Transverse colon (tissue), 4 donors: Measurements from ENCODE around the gene NPAS4. TPM values are rescaled to one million over a fixed set of nuclear protein-coding genes. Genes with fewer than 3 reads are reported as not detected.
"Not testable (repeated sequence)": the region's sequence is repeated elsewhere in the genome, so short reads cannot be mapped to it uniquely, and the experiment has no call there.

Source experiments
- DNase-seq: peaks from one replicate; pipeline ENCODE4 v3.0.0-alpha.2; 2019
- H3K27ac ChIP-seq, 4 donors: fragments of 200-600 bp; sonication (generic); 2 replicates each; pipeline ENCODE4 v1.5.1; 2016 to 2018; ENCODE audit warnings: inconsistent platforms in 4 of 4
- H3K27me3 ChIP-seq: fragments of 200-600 bp; sonication (generic); 2 replicates; pipeline ENCODE4 v1.5.1; 2017; ENCODE audit warnings: inconsistent platforms
- H3K36me3 ChIP-seq, 4 donors: fragments of 200-600 bp; sonication (generic); 2 replicates each; pipeline ENCODE4 v1.5.1; 2017 to 2019; ENCODE audit warnings: inconsistent platforms in 4 of 4
- H3K4me1 ChIP-seq, 4 donors: fragments of 200-600 bp; sonication (generic); 2 replicates each; pipeline ENCODE4 v1.5.1; 2017 to 2020; ENCODE audit warnings: inconsistent platforms in 4 of 4
- H3K4me3 ChIP-seq, 4 donors: fragments of 200-600 bp; sonication (generic); 1 replicate in 1 of 4; 2 replicates in 3 of 4; pipeline versions ENCODE4 v1.5.1 to v1.6.1; 2017 to 2019; ENCODE audit warnings: inconsistent platforms in 4 of 4
- H3K9me3 ChIP-seq, 2 donors: fragments of 200-600 bp; sonication (generic); 2 replicates each; pipeline ENCODE4 v1.5.1; 2017 to 2019; ENCODE audit warnings: inconsistent platforms in 2 of 2
- EP300 ChIP-seq: sonication (generic); formaldehyde crosslinking; IDR thresholded peaks from one replicate; pipeline ENCODE4 v1.6.1; 2017; ENCODE audit warnings: antibody characterized with exemption, low read depth
- POLR2A ChIP-seq: fragments of 450-650 bp; IDR thresholded peaks from one replicate; pipeline ENCODE4 v1.6.1; 2016; ENCODE audit warnings: antibody characterized with exemption, mild to moderate bottlenecking, moderate library complexity
- POLR2AphosphoS5 ChIP-seq, 3 donors: sonication (generic); formaldehyde crosslinking; IDR thresholded peaks; one replicate each; pipeline ENCODE4 v1.6.1; 2016; ENCODE audit warnings: antibody characterized with exemption in 3 of 3
- WGBS, 2 donors: methylation state at CpG; one replicate each; pipeline ENCODE4 v1.1.5; 2018; ENCODE audit warnings: low coverage in 1 of 2; 5-methylcytosine and 5-hydroxymethylcytosine counted together
- in situ Hi-C, 4 donors: fragments of 200-750 bp; cut with MboI; loops; one replicate each; pipeline versions ENCODE4 v1.15.0 to v1.15.1; 2017; ENCODE audit warnings: low sequenced_read_pairs in 3 of 4, low pct_ligation_motif_present in 1 of 4, low pct_unique_long_range_greater_than_20kb in 1 of 4
- intact Hi-C: fragments of 100-400 bp; cut with DNase I; formaldehyde crosslinking; loops from one replicate; pipeline ENCODE4 v1.15.1; 2023; ENCODE audit warnings: low total_unique reads
- total RNA-seq, 4 donors: library from RNA; depleted of rRNA; stranded (reverse); fragments of >200 nt; gene quantifications; one replicate each; pipeline ENCODE4 v1.1.0, GENCODE V29; 2016
- TF ChIP-seq, protein P1 (sequence below), 5 experiments: fragments of 200-600 bp in 3 of 5; fragments of 450-650 bp in 2 of 5; sonication (generic) in 3 of 5; IDR thresholded peaks; 1 replicate in 2 of 5; 2 replicates in 3 of 5; pipeline ENCODE4 v1.5.1; 2016 to 2017; ENCODE audit warnings: antibody characterized with exemption in 5 of 5, inconsistent platforms in 3 of 5, mild to moderate bottlenecking in 2 of 5, moderate library complexity in 1 of 5

Gene NPAS4
- total RNA-seq, 4 donors from 2014 or later: 0.16 TPM; not detected in 3

DNA sequence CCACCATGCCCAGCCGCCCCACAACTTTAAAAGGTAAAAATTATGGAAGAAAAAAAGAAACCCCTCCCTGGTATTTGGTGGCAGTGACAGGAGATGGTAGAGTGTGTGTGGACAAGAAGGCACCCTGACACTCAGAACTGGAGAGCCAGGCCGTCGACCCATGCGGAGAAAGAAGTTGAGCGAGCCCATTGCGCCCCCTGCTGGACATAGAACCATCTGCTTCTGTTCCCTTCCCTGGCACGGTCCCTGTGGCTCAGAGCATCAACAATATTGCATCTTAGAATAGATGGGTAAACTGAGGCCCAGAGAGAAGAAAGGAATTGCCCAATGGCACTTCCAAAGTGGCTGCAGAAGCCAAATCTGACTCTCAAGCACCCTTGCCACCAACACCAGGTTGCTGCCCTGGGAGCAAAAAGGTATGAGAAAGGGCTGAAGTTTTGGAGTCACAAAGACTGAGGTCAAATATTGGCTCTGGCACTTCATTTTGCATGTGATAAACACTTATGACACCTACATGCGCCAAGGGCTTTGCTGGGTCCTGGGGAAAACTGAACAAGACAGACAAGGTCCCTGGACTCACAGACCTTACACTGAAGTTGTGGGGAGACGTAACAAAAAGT, 9.3 kb downstream of the NPAS4 start:
- TF ChIP-seq, protein P1, sequence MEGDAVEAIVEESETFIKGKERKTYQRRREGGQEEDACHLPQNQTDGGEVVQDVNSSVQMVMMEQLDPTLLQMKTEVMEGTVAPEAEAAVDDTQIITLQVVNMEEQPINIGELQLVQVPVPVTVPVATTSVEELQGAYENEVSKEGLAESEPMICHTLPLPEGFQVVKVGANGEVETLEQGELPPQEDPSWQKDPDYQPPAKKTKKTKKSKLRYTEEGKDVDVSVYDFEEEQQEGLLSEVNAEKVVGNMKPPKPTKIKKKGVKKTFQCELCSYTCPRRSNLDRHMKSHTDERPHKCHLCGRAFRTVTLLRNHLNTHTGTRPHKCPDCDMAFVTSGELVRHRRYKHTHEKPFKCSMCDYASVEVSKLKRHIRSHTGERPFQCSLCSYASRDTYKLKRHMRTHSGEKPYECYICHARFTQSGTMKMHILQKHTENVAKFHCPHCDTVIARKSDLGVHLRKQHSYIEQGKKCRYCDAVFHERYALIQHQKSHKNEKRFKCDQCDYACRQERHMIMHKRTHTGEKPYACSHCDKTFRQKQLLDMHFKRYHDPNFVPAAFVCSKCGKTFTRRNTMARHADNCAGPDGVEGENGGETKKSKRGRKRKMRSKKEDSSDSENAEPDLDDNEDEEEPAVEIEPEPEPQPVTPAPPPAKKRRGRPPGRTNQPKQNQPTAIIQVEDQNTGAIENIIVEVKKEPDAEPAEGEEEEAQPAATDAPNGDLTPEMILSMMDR (IDR thresholded peaks at IDR 0.05): peak; percentile 78 to 89 (median 79)
- TF ChIP-seq POLR2A: no peak
- 29 to 35% methylated on average over 4 to 9 of the region's 9 CpGs for WGBS, 2 donors
- H3K27me3 ChIP-seq: no peaks in the 10 kb centered on the region
- no peaks in the 10 kb centered on the region for H3K4me1 ChIP-seq
- no peak overlapping the region for H3K27ac ChIP-seq
- H3K36me3 ChIP-seq: peaks cover 0 to 3% (median 0%) of the 10 kb centered on the region in 4 donors
- no peaks in the 10 kb centered on the region for H3K9me3 ChIP-seq
- intact Hi-C loops (loop anchor here (1.0 to 5.0 kb wide), 2 partner anchors 22 to 218 kb away; no protein-coding TSS in a partner anchor), in situ Hi-C loops (loop anchor here in 1 of 4 donors (10.0 kb wide), 1 partner anchor 255 kb away; no protein-coding TSS in a partner anchor)
- H3K4me3 ChIP-seq: no peak overlapping the region
- peak; percentile 78 for DNase-seq

DNA sequence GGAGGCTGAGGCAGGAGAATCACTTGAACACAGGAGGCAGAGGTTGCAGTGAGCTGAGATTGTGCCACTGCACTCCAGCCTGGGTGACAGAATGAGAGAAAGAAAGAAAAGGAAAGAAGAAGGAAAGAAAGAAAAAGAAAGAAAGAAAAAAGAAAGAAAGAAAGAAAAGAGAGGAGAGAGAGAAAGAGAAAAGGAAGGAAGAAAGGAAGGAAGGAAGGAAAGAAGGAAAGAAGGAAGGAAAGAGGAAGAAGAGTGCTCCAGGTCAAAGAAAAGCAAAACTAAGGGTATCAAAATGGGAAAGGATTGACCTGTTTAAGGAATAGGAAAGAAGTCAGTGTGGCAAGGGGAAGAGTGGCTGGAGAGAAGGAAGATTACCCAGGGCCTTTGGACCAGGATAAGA, 10.5 kb downstream of the NPAS4 start:
- H3K27ac ChIP-seq, H3K4me3 ChIP-seq, H3K4me1 ChIP-seq, H3K9me3 ChIP-seq, H3K27me3 ChIP-seq, in situ Hi-C loops, DNase-seq: not testable (repeated sequence)
- peaks cover 0 to 12% (median 4%) of the 10 kb centered on the region in 4 donors for H3K36me3 ChIP-seq
- intact Hi-C loops: loop anchor here (5.0 kb wide), 1 partner anchor 219 kb away; no protein-coding TSS in a partner anchor

DNA sequence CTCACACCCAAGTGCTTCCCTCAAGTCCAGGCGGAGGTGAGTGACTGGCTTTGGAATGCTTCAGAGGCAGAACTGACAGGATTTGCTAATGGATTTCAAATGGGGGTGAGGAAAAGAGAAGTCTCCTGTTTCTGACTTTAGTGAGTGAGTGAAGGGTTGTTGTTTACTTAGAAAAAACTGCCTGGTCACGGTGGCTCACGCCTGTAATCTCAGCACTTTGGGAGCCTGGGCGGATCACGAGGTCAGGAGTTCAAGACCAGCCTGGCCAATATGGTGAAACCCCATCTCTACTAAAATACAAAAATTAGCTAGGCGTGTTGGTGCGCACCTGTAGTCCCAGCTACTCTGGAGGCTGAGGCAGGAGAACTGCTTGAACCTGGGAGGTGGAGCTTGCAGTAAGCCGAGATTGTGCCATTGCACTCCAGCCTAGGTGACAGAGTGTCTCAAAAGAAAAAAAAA, 11.1 kb downstream of the NPAS4 start:
- H3K27ac ChIP-seq, H3K27me3 ChIP-seq, H3K4me3 ChIP-seq, H3K9me3 ChIP-seq, H3K4me1 ChIP-seq, DNase-seq, in situ Hi-C loops: not testable (repeated sequence)
- peaks cover 0 to 12% (median 4%) of the 10 kb centered on the region in 4 donors for H3K36me3 ChIP-seq
- intact Hi-C loops: loop anchor here (5.0 kb wide), 1 partner anchor 220 kb away; no protein-coding TSS in a partner anchor
- 91 to 100% methylated on average over 3 to 8 of the region's 8 CpGs for WGBS, 2 donors

DNA sequence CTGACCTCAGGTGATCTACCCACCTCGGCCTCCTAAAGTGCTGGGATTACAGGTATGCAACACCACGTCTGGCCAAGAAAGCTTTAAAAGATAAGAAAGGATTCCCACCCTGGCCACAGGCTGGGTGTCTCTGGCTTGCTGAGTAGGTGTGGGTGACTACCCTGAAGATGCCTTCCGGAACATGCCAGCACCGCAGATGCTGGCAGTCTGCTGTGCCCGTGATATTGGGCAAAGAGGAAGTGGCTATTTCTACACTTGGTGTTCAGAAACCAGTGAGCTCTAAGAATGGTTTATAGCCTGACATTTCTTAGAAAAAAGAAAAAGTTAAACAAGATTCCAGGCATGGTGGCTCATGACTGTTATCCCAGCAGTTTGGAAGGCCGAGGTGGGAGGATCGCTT, 11.8 kb downstream of the NPAS4 start:
- peaks cover 0 to 12% (median 4%) of the 10 kb centered on the region in 4 donors for H3K36me3 ChIP-seq
- no peak overlapping the region for H3K4me3 ChIP-seq
- TF ChIP-seq EP300 (no peak), POLR2A (no peak), POLR2AphosphoS5 (IDR thresholded peaks at IDR 0.05) (no peak)
- TF ChIP-seq, protein P1 (IDR thresholded peaks at IDR 0.05): no peak
- WGBS, 2 donors: 91 to 100% methylated on average over 1 to 7 of the region's 7 CpGs
- in situ Hi-C loops: no loop called here
- no peaks in the 10 kb centered on the region for H3K27me3 ChIP-seq
- intact Hi-C loops: loop anchor here (5.0 kb wide), 1 partner anchor 220 kb away; no protein-coding TSS in a partner anchor
- peaks cover 0 to 3% (median 2%) of the 10 kb centered on the region in 4 donors for H3K4me1 ChIP-seq
- no peaks in the 10 kb centered on the region for H3K9me3 ChIP-seq
- no peak overlapping the region for H3K27ac ChIP-seq
- no peak for DNase-seq

DNA sequence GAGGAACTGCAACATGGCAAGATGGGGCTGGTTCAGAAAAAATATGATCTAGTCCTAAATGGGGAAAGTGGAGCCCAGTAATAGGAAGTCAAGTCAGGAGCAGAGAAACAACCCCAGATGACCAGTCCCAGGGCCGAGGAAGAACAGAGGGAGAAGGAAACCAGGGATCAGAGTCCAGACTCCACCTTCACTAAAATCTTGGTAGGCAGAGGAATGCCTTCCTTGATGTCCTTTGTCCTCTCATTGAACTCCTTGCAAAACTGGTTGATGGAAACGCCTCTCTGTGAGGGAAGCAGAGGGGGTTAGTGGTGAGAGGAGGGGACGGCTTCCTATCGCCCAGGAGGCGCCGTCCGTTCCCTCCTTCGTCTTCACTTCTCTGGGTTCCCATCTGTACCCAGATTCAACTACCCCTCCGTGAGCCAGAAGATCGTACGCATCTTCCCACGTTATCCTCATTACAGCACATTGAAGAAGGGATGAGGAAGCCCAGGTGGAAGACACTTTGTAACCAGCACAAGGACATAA, 17.2 kb downstream of the NPAS4 start:
- DNase-seq: no peak
- peak overlapping the region; percentile 82 to 92 (median 84) for H3K27ac ChIP-seq
- 6 to 13% methylated on average over 1 to 12 of the region's 12 CpGs for WGBS, 2 donors

More for the DNA sequence above, 17.2 kb downstream of the NPAS4 start:
- H3K4me1 ChIP-seq: peaks cover 6 to 10% (median 9%) of the 10 kb centered on the region in 4 donors
- peaks cover 0 to 12% (median 4%) of the 10 kb centered on the region in 4 donors for H3K36me3 ChIP-seq
- TF ChIP-seq, protein P1 (IDR thresholded peaks at IDR 0.05): no peak
- TF ChIP-seq POLR2A: no peak
- no peak for TF ChIP-seq POLR2AphosphoS5 (IDR thresholded peaks at IDR 0.05)
- TF ChIP-seq EP300: no peak
- H3K9me3 ChIP-seq: no peaks in the 10 kb centered on the region
- intact Hi-C loops (no loop called here), in situ Hi-C loops (no loop called here)
- peak overlapping the region; percentile 66 to 95 (median 84) for H3K4me3 ChIP-seq
- H3K27me3 ChIP-seq: no peaks in the 10 kb centered on the region
